K562 (cell line): Measurements from ENCODE around the gene CAMK1D.

ENCODE experiments used
- BRCA1 ChIP-seq, 2 experiments: fragments of 450-650 bp in 1 of 2; sonication (generic) in 1 of 2; formaldehyde crosslinking in 1 of 2; IDR thresholded peaks; 2 replicates each; pipeline versions ENCODE4 v1.5.0 to v1.6.1; 2017 to 2020; ENCODE audit warnings: mild to moderate bottlenecking in 1 of 2, missing genetic modification reagents in 1 of 2
- BRF2 ChIP-seq: IDR thresholded peaks from 3 replicates; pipeline ENCODE4 v1.6.1; 2011; ENCODE audit warnings: borderline replicate concordance, mild to moderate bottlenecking; ENCODE audit not compliant: insufficient read length, insufficient read depth
- CHD2 ChIP-seq: IDR thresholded peaks from 2 replicates; pipeline ENCODE4 v1.6.1; 2011; ENCODE audit warnings: low read depth, low read length
- ELF1 ChIP-seq: fragments of 200-800 bp; sonication (Bioruptor generic); IDR thresholded peaks from 2 replicates; pipeline ENCODE4 v1.6.1; 2016; ENCODE audit warnings: missing genetic modification characterization, missing compliant biosample characterization
- GMEB1 ChIP-seq: fragments of 250-450 bp; sonication (Bioruptor Pico); IDR thresholded peaks from 2 replicates; pipeline ENCODE4 v1.4.0; 2020; ENCODE audit warnings: mild to moderate bottlenecking
- IRF9 ChIP-seq: fragments of 450-650 bp; IDR thresholded peaks from 2 replicates; pipeline ENCODE4 v1.6.1; 2016; ENCODE audit warnings: missing biosample characterization, missing genetic modification characterization
- MLLT1 ChIP-seq, 2 experiments: fragments of 450-650 bp; IDR thresholded peaks; 2 replicates each; pipeline ENCODE4 v1.6.1; 2016
- MTF1 ChIP-seq: fragments of 250-450 bp; sonication (Bioruptor Pico); IDR thresholded peaks from 2 replicates; pipeline ENCODE4 v1.9.0; 2021; ENCODE audit warnings: moderate library complexity, mild to moderate bottlenecking, inconsistent platforms, borderline replicate concordance
- PRDM10 ChIP-seq: fragments of 450-650 bp; IDR thresholded peaks from 2 replicates; pipeline ENCODE4 v1.6.1; 2018; ENCODE audit not compliant: partially characterized antibody
- SRF ChIP-seq, 2 experiments: fragments of 250-450, 450-650 bp in 1 of 2; sonication (Bioruptor Pico) in 1 of 2; sonication (generic) in 1 of 2; formaldehyde crosslinking; IDR thresholded peaks; 2 replicates each; pipeline versions ENCODE4 v1.5.0 to v1.5.1; 2020 to 2022; ENCODE audit warnings: mild to moderate bottlenecking in 1 of 2, missing genetic modification reagents in 1 of 2
- STAT5A ChIP-seq: IDR thresholded peaks from 2 replicates; pipeline ENCODE4 v1.6.1; 2012; ENCODE audit warnings: low read length, inconsistent platforms, borderline replicate concordance
- TAF1 ChIP-seq: IDR thresholded peaks from 2 replicates; pipeline ENCODE4 v1.6.1; 2011; ENCODE audit warnings: mild to moderate bottlenecking, low read length, moderate library complexity; ENCODE audit not compliant: insufficient read depth, control insufficient read depth, severe bottlenecking; ENCODE audit errors: extremely low read depth

GRCh38 chr10:12834721-12835120 lies 485.4 kb downstream of the CAMK1D start:
- no peak for TF ChIP-seq ELF1
- no peak for TF ChIP-seq GMEB1 (CRISPR knock-in tag)
- TF ChIP-seq MLLT1 (IDR thresholded peaks at IDR 0.05), result no peak
- TF ChIP-seq TAF1, result no peak
- no peak for TF ChIP-seq PRDM10
- no peak for TF ChIP-seq MTF1 (CRISPR knock-in tag)
- no peak for TF ChIP-seq STAT5A
- no peak for TF ChIP-seq BRCA1 (IDR thresholded peaks at IDR 0.05)
- TF ChIP-seq BRCA1 (CRISPR knock-in tag; IDR thresholded peaks at IDR 0.05), result no peak
- no peak for TF ChIP-seq CHD2
- no peak for TF ChIP-seq BRF2
- no peak for TF ChIP-seq SRF (CRISPR knock-in tag; IDR thresholded peaks at IDR 0.05)
- no peak for TF ChIP-seq IRF9 (tag)
